22Rv1 (cell line): ENCODE results near the gene KIF26A.
"Not testable (repeated sequence)": the region's sequence is repeated elsewhere in the genome, so short reads cannot be mapped to it uniquely, and the experiment has no call there.

Experiments
- H3K27ac ChIP-seq: fragments of 450-650 bp; 2 replicates; pipeline ENCODE4 v1.5.1; 2017
- ZFX ChIP-seq: fragments of 450-650 bp; IDR thresholded peaks from 2 replicates; pipeline ENCODE4 v1.6.1; 2017; ENCODE audit warnings: antibody characterized with exemption, borderline replicate concordance
- TF ChIP-seq, protein P1 (sequence below): fragments of 450-650 bp; IDR thresholded peaks from 2 replicates; pipeline ENCODE4 v1.5.1; 2017; ENCODE audit warnings: mild to moderate bottlenecking

Gene KIF26A

DNA sequence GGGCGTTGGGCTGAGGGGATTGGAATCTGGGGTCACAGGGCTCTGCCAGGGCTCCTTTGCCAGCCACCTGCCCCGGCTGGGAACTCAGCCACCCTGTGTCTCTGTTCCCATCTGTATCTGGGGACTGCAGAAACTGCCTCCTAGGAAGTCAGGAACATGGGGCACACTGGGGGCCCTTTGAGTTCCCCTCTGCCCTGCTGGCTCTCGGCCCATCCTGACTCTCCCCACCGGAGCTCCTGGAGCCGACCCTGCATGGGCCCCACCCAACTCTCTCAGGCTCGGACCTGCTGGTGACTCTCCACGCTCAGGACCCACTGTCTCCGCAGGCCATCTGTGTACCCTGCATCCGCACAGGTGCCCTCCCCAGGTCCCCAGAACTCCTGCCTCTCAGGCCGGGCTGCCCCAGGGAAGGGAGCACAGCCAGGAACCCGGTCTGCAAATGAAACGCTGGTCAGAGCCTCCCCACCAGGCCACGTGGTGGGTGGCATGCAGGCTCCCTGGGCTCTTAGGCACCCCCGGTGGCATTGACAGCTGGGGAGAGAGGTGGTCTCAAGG lies 82.8 kb downstream of the KIF26A start:
- no peak overlapping the region for H3K27ac ChIP-seq
- TF ChIP-seq, protein P1, sequence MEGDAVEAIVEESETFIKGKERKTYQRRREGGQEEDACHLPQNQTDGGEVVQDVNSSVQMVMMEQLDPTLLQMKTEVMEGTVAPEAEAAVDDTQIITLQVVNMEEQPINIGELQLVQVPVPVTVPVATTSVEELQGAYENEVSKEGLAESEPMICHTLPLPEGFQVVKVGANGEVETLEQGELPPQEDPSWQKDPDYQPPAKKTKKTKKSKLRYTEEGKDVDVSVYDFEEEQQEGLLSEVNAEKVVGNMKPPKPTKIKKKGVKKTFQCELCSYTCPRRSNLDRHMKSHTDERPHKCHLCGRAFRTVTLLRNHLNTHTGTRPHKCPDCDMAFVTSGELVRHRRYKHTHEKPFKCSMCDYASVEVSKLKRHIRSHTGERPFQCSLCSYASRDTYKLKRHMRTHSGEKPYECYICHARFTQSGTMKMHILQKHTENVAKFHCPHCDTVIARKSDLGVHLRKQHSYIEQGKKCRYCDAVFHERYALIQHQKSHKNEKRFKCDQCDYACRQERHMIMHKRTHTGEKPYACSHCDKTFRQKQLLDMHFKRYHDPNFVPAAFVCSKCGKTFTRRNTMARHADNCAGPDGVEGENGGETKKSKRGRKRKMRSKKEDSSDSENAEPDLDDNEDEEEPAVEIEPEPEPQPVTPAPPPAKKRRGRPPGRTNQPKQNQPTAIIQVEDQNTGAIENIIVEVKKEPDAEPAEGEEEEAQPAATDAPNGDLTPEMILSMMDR = no peak
- no peak for TF ChIP-seq ZFX

DNA sequence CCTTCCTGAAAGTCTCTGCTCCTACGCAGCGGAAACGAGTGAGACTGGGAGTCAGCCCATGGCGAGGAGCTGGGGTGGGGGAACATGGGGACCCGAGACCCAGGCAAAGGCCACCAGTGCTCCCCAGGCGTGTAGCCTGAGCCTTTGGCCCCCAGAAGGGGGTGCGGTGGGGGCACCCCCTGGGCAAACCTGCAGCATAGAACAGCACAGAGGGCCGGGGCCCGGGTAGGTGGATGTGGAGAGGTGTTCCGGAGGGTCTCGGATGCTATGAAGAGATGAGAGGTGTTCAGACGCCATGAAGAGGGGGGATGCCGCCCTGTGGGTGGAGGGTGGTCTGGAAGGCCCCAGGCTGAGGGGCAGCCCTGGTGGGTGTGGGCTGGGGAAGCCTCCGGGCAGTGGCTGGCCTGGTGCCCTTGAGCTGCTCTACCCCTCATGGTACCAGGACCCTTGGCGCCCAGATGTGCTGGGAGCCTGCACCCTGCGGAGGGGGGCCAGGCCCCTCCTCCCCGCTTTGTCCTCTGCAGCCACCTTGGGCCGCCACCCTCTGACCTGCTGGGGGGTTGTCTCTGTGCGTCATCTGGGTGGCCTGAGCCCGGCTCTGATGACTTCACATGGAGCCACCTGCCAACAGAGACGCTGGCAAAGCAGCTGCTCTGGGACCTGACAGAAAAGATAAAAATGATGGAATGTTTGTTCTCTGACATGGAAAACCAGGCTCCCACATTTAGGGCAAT lies 83.4 kb downstream of the KIF26A start:
- no peak overlapping the region for H3K27ac ChIP-seq

DNA sequence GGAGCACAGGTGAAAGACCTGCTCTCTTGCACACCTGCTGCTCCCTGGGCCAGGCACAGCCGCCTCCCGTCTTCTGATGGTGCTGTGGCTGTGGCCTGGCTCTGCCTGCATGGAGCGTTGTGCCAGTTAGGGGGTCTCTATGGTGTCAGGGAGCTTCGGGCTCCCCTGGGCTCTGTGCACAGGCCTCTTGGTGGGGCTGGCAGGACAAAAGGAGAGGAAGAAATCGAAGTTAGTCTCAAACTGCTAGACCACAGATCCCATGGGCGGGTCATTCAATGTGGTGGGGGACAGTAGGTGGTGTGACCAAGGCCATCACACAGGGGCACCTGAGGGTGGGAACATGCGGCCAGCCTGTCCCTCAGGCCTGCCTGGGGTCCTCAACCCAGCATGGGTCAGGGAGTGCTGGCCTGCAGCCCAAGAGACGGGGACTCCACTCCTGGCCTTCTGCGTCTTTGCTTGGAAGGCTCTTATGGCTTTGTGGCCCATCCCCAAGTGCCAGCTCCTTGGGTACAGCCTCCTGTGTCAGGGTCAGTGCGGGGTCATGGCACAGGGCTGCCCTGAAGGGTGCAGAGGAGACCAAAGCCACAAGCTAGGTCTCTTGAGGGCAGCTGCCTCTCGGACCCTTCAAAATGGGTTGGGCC lies 84.1 kb downstream of the KIF26A start:
- TF ChIP-seq, protein P1 = no peak
- TF ChIP-seq ZFX = no peak
- H3K27ac ChIP-seq = no peak overlapping the region

More for the DNA sequence above, 83.4 kb downstream of the KIF26A start:
- no peak for TF ChIP-seq ZFX
- TF ChIP-seq, protein P1 = no peak

DNA sequence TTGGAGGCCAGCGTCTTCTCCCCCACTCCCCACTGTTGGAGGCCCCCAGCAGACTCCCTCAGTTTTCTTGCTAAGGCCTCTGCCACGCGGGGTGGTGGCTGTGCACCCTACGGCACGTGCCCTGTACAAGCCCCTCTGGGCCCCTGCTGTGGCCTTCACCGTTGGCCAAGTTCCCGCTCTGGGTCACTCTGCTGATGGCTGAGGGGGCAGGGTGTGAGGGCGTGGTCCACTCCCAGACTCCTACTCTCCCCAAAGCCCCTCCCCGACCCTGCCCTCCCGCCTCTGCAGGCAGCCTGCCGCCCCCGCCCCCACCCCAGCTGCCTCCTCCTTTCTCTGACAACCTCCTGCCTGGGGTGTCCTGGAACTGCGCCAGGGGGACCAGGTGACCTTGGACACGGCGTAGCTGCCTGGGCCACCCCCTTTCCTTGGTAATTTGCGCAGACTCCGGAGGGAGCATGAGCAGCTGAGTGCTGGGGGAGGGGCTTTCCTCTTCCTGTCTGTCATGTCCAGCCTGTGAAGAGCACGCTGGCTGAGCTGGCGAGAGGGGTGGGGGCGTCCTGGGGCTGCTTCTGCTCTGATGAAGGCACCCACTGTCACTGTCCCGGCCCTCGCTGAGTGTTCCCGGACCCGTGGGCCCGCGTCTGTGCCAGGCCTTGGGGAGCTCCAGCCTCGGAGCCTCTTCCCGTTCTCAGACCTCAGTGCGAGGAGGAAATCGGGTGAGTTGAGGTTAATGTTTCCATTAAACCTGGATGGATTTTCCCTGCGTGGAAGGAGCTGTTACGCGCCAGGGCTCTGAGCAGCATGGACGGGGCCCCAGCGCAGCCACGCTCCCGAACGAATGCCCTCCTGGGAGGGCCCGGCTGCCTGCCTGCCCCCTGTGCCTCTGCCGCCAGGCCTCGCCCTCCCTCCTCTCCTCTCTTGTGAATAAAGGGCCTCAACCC lies 85.0 kb downstream of the KIF26A start:
- no peak overlapping the region for H3K27ac ChIP-seq
- TF ChIP-seq, protein P1 = no peak
- no peak for TF ChIP-seq ZFX

DNA sequence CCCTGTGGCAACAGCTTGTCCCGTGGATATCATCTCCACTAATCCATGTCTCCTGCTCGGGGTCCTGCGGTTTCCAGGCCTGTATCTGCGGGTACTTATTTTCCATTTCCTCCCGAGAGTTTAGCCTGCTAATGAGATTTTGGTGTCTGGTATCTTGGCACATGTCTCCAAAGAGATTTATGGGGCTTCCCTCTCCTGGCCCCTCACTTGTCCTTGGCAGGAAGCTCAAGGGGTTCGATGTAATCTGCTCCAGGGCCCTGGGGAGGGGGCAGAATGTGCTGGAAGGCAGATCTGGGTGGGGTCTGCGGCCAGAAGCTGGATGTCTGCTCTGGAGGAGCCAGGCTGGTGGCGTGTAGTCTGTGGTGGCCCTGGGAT lies 85.7 kb downstream of the KIF26A start:
- H3K27ac ChIP-seq = no peak overlapping the region
- TF ChIP-seq ZFX = no peak
- TF ChIP-seq, protein P1 = no peak

DNA sequence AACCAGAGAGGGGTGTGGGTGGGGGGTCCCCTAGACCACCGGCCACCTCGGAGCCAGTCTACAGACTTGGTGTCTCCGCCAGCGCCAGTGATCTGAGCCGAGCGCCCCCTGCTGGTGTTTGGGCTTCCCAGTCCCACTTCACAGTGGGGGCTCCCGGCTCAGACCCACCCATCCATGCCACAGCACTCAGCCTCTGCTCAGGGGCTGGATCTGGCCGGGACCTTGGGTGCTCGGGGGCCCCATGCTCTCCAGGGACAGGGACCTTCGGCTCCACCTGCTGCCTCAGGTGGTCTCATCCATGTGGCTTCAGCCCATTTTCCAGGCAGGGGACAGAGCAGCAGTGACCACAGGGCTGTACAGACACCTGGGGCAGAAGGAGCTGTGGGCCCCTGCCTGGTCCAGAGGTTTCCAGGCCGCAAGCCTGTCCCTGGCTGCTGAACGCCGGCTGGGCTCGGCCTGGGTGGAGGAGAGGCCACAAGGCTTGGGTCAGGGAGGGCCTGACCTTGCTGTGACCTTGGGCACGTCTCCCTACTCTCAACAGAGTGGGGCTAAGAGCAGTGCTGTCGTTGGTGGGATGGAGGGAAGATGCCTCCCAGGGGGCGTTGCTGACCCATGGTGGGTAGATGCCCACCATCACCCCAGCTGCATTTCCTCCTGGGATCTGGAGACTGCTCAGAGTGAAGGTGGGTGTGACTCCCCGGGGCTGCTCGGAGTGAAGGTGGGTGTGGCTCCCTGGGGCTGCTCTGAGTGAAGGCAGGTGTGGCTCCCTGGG lies 86.3 kb downstream of the KIF26A start:
- H3K27ac ChIP-seq = no peak overlapping the region
- TF ChIP-seq, protein P1 = peak; percentile 71
- no peak for TF ChIP-seq ZFX

DNA sequence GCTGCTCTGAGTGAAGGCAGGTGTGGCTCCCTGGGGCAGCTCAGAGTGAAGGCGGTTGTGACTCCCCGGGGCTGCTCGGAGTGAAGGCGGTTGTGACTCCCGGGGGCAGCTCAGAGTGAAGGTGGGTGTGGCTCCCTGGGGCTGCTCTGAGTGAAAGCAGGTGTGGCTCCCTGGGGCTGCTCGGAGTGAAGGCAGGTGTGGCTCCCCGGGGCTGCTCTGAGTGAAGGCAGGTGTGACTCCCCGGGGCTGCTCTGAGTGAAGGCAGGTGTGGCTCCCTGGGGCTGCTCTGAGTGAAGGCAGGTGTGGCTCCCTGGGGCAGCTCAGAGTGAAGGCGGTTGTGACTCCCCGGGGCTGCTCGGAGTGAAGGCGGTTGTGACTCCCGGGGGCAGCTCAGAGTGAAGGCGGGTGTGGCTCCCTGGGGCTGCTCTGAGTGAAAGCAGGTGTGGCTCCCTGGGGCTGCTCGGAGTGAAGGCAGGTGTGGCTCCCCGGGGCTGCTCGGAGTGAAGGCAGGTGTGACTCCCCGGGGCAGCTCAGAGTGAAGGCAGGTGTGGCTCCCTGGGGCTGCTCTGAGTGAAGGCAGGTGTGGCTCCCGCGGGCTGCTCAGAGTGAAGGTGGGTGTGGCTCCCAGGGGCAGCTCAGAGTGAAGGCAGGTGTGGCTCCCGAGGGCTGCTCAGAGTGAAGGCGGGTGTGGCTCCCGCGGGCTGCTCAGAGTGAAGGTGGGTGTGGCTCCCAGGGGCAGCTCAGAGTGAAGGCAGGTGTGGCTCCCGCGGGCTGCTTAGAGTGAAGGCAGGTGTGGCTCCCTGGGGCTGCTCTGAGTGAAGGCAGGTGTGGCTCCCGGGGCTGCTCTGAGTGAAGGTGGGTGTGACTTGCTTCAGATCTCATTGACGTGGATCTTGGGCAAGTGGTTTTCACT lies 87.1 kb downstream of the KIF26A start:
- H3K27ac ChIP-seq = not testable (repeated sequence)
